PC-9 (cell line): ENCODE data around the gene RXFP1.

Source experiments
- CTCF ChIP-seq: fragments of 200-600 bp; sonication (generic); conservative IDR thresholded peaks from 2 replicates; pipeline ENCODE4 v1.6.1; 2017; ENCODE audit warnings: mixed run types, antibody characterized with exemption, mild to moderate bottlenecking, moderate library complexity
- EZH2 ChIP-seq: fragments of 200-600 bp; sonication (generic); IDR thresholded peaks from 2 replicates; pipeline ENCODE4 v1.8.0; 2017; ENCODE audit warnings: antibody characterized with exemption, low read depth

GRCh38 chr4:158688813-158689212 lies 167.1 kb downstream of the RXFP1 start:
- TF ChIP-seq CTCF = no peak
- no peak for TF ChIP-seq EZH2
